Measurements from ENCODE around the gene PTPRO.

Gene PTPRO

GRCh38 chr12:15527201-15528080, 205.1 kb downstream of the PTPRO start:
- DNase-seq (ENCODE audit: low spot score) = no peak

- DNase-seq (ENCODE audit: low spot score) = no peak
These were observed 206.4 kb downstream of the PTPRO start for GRCh38 chr12:15528666-15529065.

GRCh38 chr12:15530361-15530760, 208.1 kb downstream of the PTPRO start:
- no peak for DNase-seq (ENCODE audit: low spot score)

GRCh38 chr12:15532364-15532977, 210.2 kb downstream of the PTPRO start:
- peak; percentile 73 for DNase-seq (ENCODE audit: low spot score)

GRCh38 chr12:15534322-15534721, 212.0 kb downstream of the PTPRO start:
- DNase-seq (ENCODE audit: low spot score) = no peak

- peak; percentile 33 for DNase-seq (ENCODE audit: low spot score)
These were observed 212.6 kb downstream of the PTPRO start for GRCh38 chr12:15534874-15535273.

GRCh38 chr12:15535352-15535781, 213.1 kb downstream of the PTPRO start:
- DNase-seq (ENCODE audit: low spot score) = no peak

- DNase-seq (ENCODE audit: low spot score) = no peak
These were observed 214.1 kb downstream of the PTPRO start for GRCh38 chr12:15536446-15536845.

GRCh38 chr12:15538881-15539280, 216.6 kb downstream of the PTPRO start:
- peak; percentile 35 for DNase-seq (ENCODE audit: low spot score)

- DNase-seq (ENCODE audit: low spot score) = no peak
These were observed 217.7 kb downstream of the PTPRO start for GRCh38 chr12:15540005-15540404.

GRCh38 chr12:15540469-15540872, 218.2 kb downstream of the PTPRO start:
- peak; percentile 62 for DNase-seq (ENCODE audit: low spot score)

GRCh38 chr12:15541996-15542631, 219.8 kb downstream of the PTPRO start:
- no peak for DNase-seq (ENCODE audit: low spot score)

- no peak for DNase-seq (ENCODE audit: low spot score)
These were observed 221.0 kb downstream of the PTPRO start for GRCh38 chr12:15543347-15543746.

GRCh38 chr12:15544589-15544988, 222.3 kb downstream of the PTPRO start:
- no peak for DNase-seq (ENCODE audit: low spot score)

GRCh38 chr12:15545334-15545733, 223.0 kb downstream of the PTPRO start:
- no peak for DNase-seq (ENCODE audit: low spot score)

GRCh38 chr12:15546102-15546701, 223.9 kb downstream of the PTPRO start:
- peak; percentile 18 for DNase-seq (ENCODE audit: low spot score)

GRCh38 chr12:15547063-15547462, 224.8 kb downstream of the PTPRO start:
- DNase-seq (ENCODE audit: low spot score) = no peak

GRCh38 chr12:15547691-15548090, 225.4 kb downstream of the PTPRO start:
- DNase-seq (ENCODE audit: low spot score) = no peak

- no peak for DNase-seq (ENCODE audit: low spot score)
These were observed 228.5 kb downstream of the PTPRO start for GRCh38 chr12:15550793-15551192.

- peak; percentile 40 for DNase-seq (ENCODE audit: low spot score)
These were observed 233.1 kb downstream of the PTPRO start for GRCh38 chr12:15555446-15555845.

- DNase-seq (ENCODE audit: low spot score) = peak; percentile 10
These were observed 234.2 kb downstream of the PTPRO start for GRCh38 chr12:15556411-15557102.
